ENCODE measurements around the gene PPP3CA.
A peak's percentile ranks its signal among the peaks of the same experiment; 100 is the strongest.

PPP3CA gene

DNA sequence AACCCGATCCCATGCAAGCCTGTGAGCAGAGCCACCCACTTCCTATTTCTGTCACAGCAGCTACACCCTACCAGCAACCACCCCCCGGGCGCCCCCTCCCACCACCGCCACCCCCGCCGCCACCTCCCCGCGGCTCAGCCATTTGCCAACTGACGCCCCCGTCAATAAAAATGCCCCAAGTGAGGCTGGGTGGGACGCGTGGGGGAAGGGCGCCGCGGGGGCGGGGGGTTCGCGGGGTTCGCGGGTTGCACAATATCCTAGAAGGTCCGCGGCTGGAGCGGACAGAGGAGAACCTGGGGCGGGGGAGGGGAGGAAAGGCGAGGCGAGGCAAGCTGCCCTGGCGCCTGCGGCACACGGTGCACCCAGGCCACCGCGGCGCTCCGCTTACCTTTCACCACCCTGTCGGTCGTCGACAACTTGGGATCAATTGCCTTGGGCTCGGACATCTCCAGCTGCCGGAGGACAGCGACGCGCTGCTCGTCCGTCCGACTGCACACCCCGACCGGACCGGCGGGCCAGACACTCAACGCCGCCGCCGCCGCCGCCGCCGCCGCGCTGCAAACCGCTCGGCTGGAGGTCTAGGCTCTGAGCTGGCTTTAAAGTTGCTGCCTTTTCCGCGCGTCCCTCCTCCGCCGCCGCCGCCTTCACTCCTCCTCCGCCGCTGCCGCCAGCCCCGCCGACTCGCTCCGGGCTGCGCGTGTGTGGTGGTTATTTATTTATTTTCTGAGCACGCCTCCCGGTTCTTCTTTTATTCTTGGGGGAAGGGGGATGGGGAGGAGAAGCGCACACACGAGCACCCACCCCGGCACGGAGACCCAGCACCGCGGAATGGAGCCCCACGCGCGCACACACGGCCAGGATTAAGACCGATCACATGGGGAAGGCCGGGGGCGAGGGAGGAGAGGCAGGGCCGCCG is 717 bp downstream of the PPP3CA start:
- peak; percentile 70 for DNase-seq (ENCODE audit: low read depth)
- peak overlapping the region; percentile 67 for H3K4me3 ChIP-seq (ENCODE audit: low read length)
- TF ChIP-seq, protein P1, sequence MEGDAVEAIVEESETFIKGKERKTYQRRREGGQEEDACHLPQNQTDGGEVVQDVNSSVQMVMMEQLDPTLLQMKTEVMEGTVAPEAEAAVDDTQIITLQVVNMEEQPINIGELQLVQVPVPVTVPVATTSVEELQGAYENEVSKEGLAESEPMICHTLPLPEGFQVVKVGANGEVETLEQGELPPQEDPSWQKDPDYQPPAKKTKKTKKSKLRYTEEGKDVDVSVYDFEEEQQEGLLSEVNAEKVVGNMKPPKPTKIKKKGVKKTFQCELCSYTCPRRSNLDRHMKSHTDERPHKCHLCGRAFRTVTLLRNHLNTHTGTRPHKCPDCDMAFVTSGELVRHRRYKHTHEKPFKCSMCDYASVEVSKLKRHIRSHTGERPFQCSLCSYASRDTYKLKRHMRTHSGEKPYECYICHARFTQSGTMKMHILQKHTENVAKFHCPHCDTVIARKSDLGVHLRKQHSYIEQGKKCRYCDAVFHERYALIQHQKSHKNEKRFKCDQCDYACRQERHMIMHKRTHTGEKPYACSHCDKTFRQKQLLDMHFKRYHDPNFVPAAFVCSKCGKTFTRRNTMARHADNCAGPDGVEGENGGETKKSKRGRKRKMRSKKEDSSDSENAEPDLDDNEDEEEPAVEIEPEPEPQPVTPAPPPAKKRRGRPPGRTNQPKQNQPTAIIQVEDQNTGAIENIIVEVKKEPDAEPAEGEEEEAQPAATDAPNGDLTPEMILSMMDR (IDR thresholded peaks at IDR 0.05; ENCODE audit: insufficient read depth, low read depth, low read length, missing control alignments), result no peak

DNA sequence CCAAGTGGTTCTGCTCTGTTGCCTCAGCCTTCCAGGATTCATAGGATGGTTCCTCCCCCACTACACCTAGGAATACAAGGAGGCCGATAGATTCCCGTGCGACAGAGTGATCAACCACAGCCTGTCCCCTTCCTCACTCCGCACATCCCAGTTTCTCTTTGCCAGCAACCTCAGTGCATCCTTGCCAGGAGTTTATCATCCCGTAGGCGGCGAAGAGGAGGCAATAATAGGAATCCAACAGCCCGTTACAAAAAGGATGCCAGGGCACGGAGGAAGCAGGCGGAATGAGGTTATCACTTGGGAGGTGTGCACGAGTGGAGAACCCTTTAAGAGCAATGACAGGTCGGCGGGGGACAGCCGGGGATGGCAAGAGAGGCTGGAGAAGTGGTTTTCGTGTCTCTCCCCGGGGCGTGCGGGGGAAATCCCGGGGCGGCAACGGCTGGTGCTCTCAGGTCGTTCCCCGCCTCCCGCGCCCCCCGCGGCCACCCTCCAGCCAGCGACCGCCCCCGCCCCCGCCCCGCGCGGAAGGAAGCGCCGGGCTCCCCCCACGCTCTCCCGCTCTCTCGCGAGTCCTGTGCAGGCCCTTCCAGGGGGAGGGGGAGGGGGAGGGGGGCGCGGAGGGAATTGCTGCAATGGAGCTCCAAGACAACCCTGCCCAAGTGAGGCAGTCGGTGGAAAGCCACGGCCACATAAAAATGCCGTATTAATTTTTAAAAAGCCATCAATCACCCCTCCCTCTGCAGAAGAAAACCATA is 1.6 kb downstream of the PPP3CA start:
- peak; percentile 38 for DNase-seq (ENCODE audit: low read depth)
- peak overlapping the region; percentile 67 for H3K4me3 ChIP-seq (ENCODE audit: low read length)
- TF ChIP-seq, protein P1 (IDR thresholded peaks at IDR 0.05; ENCODE audit: insufficient read depth, low read depth, low read length, missing control alignments), result peak; percentile 19

DNA sequence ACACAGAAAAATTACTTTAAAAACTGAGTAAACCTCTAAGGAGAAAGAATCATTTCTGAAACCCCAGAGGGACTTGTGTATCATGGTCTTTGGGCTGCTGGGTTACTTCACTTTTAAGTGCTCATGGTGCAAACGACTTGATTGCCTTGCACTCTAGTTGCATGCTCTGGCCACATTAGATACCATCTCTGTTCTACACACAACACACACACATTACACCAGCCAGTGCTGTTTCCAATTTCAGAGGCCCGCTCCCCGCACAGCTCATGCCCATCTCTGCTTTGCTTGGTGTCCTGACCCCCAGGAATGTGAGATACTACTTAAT is 2.1 kb downstream of the PPP3CA start:
- peak overlapping the region; percentile 67 for H3K4me3 ChIP-seq (ENCODE audit: low read length)
- TF ChIP-seq, protein P1 (IDR thresholded peaks at IDR 0.05; ENCODE audit: insufficient read depth, low read depth, low read length, missing control alignments), result no peak
- no peak for DNase-seq (ENCODE audit: low read depth)

DNA sequence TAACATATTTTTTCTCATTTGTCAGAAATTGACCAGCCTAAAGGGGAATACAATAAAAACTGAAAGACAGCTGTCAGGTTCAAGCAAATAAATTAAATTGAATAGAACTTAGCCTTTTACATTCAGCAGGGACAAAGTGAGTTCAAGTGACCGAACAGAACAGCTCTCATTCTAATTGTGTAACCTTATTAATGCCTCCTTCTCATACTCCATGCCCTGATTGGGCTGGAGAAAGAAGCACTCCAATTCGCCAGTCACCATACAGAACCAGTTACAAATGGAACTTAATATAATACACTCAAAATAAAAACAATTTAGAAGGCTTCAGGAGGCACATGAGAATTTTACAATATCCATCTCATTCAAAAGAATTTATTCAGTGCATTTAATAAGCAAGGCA is 8.0 kb downstream of the PPP3CA start:
- no peak for DNase-seq (ENCODE audit: low read depth)
- no peak overlapping the region for H3K4me3 ChIP-seq (ENCODE audit: low read length)
- TF ChIP-seq, protein P1 (IDR thresholded peaks at IDR 0.05; ENCODE audit: insufficient read depth, low read depth, low read length, missing control alignments), result no peak

DNA sequence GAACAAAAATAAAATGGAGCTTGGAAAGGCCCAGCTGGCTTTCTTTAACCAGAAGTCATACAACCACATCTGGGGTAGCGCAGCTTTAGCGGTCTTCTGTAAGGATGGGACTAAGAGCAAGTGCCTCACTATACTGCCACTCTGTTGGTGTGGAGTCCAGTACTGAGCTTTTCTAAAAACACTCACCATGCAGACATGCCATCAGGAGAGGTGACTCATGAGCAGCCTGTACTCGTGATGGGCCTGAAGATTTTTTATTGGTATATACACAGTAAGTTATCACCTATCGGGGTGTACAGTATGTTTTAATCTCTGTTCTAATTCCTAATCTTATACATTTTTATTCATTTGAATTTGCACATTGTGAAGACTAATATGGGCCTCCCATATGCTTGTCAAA is 9.6 kb downstream of the PPP3CA start:
- peak; percentile 66 for DNase-seq (ENCODE audit: low read depth)
- TF ChIP-seq, protein P1 (IDR thresholded peaks at IDR 0.05; ENCODE audit: insufficient read depth, low read depth, low read length, missing control alignments), result no peak
- H3K4me3 ChIP-seq (ENCODE audit: low read length), result no peak overlapping the region

DNA sequence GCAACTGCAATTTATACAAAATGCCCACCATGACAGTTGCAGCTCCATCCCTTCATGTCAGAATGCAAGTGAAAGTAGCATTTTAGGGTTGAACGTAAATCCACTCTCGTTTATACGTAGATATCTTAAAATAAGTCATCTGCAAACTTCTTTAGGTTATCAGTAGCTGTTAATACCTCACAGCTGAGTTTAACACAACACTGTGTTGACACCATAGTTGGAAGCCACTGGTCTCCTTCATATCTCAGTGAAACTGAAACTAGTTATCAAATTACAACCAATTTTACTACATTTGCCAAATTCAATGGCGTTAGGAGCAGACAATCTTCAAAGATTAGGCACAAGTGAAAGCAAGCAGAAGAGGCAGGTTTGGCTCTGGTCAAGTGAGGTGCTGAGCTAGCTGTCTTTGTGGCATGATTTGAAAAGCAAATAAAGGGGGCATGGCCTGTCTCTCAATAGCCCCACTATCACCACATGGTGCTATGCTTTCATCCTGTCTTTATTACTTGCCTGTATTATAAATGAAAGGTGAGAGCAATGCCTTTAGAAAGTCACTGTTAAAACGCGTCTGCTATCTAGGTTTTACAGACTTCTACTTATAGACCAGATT is 12.3 kb downstream of the PPP3CA start:
- H3K4me3 ChIP-seq (ENCODE audit: low read length), result no peak overlapping the region
- no peak for DNase-seq (ENCODE audit: low read depth)
- TF ChIP-seq, protein P1 (IDR thresholded peaks at IDR 0.05; ENCODE audit: insufficient read depth, low read depth, low read length, missing control alignments), result no peak

Data from epithelial cell of esophagus (primary cell).